HepG2 (cell line): ENCODE measurements around the gene SYCE1. TPM values are rescaled to one million over a fixed set of nuclear protein-coding genes. Genes with fewer than 3 reads are reported as not detected.

ENCODE experiments used
- ATAC-seq: fragments of 200-7000 bp; cut with Tn5 transposase; 3 replicates; pipeline ENCODE4 v1.9.1; 2020; ENCODE audit warnings: mild to moderate bottlenecking, moderate library complexity
- BruUV-seq: library from RNA; stranded (reverse); fragments of 400-500 nt; replicated peaks from 2 replicates; lab custom pipeline; 2021; lab: Mats Ljungman, UMichigan
- CTCF ChIA-PET: fragments of 300-600 bp; formaldehyde crosslinking; extraction: SDS; loops from one replicate; lab custom pipeline; 2021; ENCODE audit warnings: low total read pairs, inconsistent platforms, low intra/inter-chr PET ratio; lab: Yijun Ruan, JAX
- POLR2A ChIA-PET: fragments of 350-600 bp; sonication (Branson Sonifier 250); formaldehyde crosslinking; loops from one replicate; lab custom pipeline; 2020; ENCODE audit warnings: antibody characterized with exemption, inconsistent platforms; lab: Yijun Ruan, JAX
- DNase-seq: peaks from one replicate; pipeline ENCODE4 v3.0.0-alpha.2; 2015; ENCODE audit warnings: low spot score
- FAIRE-seq: peaks from 3 replicates; lab custom pipeline; 2011; peaks lifted over from hg19 to GRCh38; lab: Jason Lieb, UNC
- H2AFZ ChIP-seq: one replicate; pipeline ENCODE4 v1.6.1; 2011; ENCODE audit warnings: low read length, inconsistent platforms
- H3K27ac ChIP-seq: fragments of 300-600 bp; 3 replicates; pipeline ENCODE4 v1.8.0; 2011; ENCODE audit warnings: mixed run types, mild to moderate bottlenecking, mixed read lengths, low read length, inconsistent platforms; ENCODE audit not compliant: insufficient read depth; ENCODE audit errors: extremely low read length
- H3K27me3 ChIP-seq, 2 experiments: fragments of 200-600 bp in 1 of 2; 2 replicates in 1 of 2; 3 replicates in 1 of 2; pipeline versions ENCODE4 v1.6.0 to v1.8.0; 2011; ENCODE audit warnings: low read length in 2 of 2, mild to moderate bottlenecking in 2 of 2, moderate library complexity in 2 of 2, inconsistent platforms in 1 of 2; ENCODE audit not compliant: insufficient read depth in 2 of 2, control insufficient read depth in 1 of 2
- H3K36me3 ChIP-seq, 2 experiments: fragments of 200-600 bp in 1 of 2; replicated peaks in 1 of 2; 2 replicates in 1 of 2; 3 replicates in 1 of 2; pipeline versions ENCODE4 v1.5.1 to v1.8.0; 2011; ENCODE audit warnings: low read length in 2 of 2, inconsistent platforms in 1 of 2; ENCODE audit not compliant: insufficient read depth in 2 of 2, control insufficient read depth in 1 of 2
- H3K4me1 ChIP-seq: 2 replicates; pipeline ENCODE4 v1.5.1; 2012; ENCODE audit warnings: low read length, inconsistent platforms; ENCODE audit not compliant: insufficient read depth
- H3K4me2 ChIP-seq: 2 replicates; pipeline ENCODE4 v1.6.0; 2011; ENCODE audit warnings: low read depth, low read length, inconsistent platforms
- H3K4me3 ChIP-seq, 3 experiments: fragments of 200-600 bp in 1 of 3; sonication (generic), shearing (Covaris generic) in 1 of 3; replicated peaks in 1 of 3; 2 replicates each; pipeline ENCODE4 v1.5.1; 2011 to 2016; ENCODE audit warnings: low read length in 3 of 3, inconsistent platforms in 2 of 3, low read depth in 2 of 3, mild to moderate bottlenecking in 2 of 3, control low read depth in 1 of 3, mixed read lengths in 1 of 3; ENCODE audit not compliant: insufficient read depth in 1 of 3
- H3K79me2 ChIP-seq: one replicate; pipeline ENCODE4 v1.6.1; 2011; ENCODE audit warnings: low read length, inconsistent platforms; ENCODE audit not compliant: insufficient read depth
- H3K9ac ChIP-seq: 2 replicates; pipeline ENCODE4 v1.6.0; 2011; ENCODE audit warnings: mild to moderate bottlenecking, low read depth, low read length, inconsistent platforms; ENCODE audit not compliant: insufficient read depth
- H3K9me3 ChIP-seq: 2 replicates; pipeline ENCODE4 v1.5.1; 2012; ENCODE audit warnings: mild to moderate bottlenecking, low read length
- H4K20me1 ChIP-seq: 2 replicates; pipeline ENCODE4 v1.6.0; 2011; ENCODE audit warnings: inconsistent platforms, mild to moderate bottlenecking, low read length, moderate library complexity; ENCODE audit not compliant: insufficient read depth
- CBFB ChIP-seq: sonication (generic); formaldehyde crosslinking; IDR thresholded peaks from 2 replicates; pipeline ENCODE4 v1.4.0; 2020; ENCODE audit warnings: missing genetic modification reagents
- ERF ChIP-seq: IDR thresholded peaks from 2 replicates; pipeline ENCODE4 v1.6.1; 2018; ENCODE audit warnings: missing biosample characterization, missing genetic modification reagents
- GMEB2 ChIP-seq: IDR thresholded peaks from 2 replicates; pipeline ENCODE4 v1.6.1; 2016; ENCODE audit warnings: missing biosample characterization, missing genetic modification reagents, low read depth
- HOXA3 ChIP-seq: sonication (generic); formaldehyde crosslinking; IDR thresholded peaks from 2 replicates; pipeline ENCODE4 v1.5.0; 2020; ENCODE audit warnings: missing genetic modification reagents
- IKZF4 ChIP-seq: sonication (generic); formaldehyde crosslinking; IDR thresholded peaks from 2 replicates; pipeline ENCODE4 v1.5.1; 2020; ENCODE audit warnings: borderline replicate concordance, mild to moderate bottlenecking, low read depth, missing genetic modification reagents; ENCODE audit errors: not compliant biosample characterization
- ISX ChIP-seq: sonication (generic); formaldehyde crosslinking; conservative IDR thresholded peaks from 2 replicates; pipeline ENCODE4 v1.5.0; 2020; ENCODE audit warnings: missing genetic modification reagents
- MED13 ChIP-seq: sonication (generic); formaldehyde crosslinking; IDR thresholded peaks from 2 replicates; pipeline ENCODE4 v1.5.0; 2020; ENCODE audit warnings: missing genetic modification reagents
- NCOA2 ChIP-seq: sonication (generic); formaldehyde crosslinking; IDR thresholded peaks from 2 replicates; pipeline ENCODE4 v1.8.0; 2022; ENCODE audit warnings: inconsistent platforms
- POGZ ChIP-seq: sonication (generic); formaldehyde crosslinking; IDR thresholded peaks from 2 replicates; pipeline ENCODE4 v1.4.0; 2020; ENCODE audit warnings: mild to moderate bottlenecking, missing genetic modification reagents
- PRMT3 ChIP-seq: sonication (generic); formaldehyde crosslinking; IDR thresholded peaks from 2 replicates; pipeline ENCODE4 v1.8.1; 2022; ENCODE audit warnings: low read depth, mild to moderate bottlenecking, moderate library complexity, missing genetic modification reagents, borderline replicate concordance
- SP140L ChIP-seq: sonication (generic); formaldehyde crosslinking; IDR thresholded peaks from 2 replicates; pipeline ENCODE4 v1.4.0; 2020; ENCODE audit warnings: missing genetic modification reagents, borderline replicate concordance
- ZFP62 ChIP-seq: sonication (generic); formaldehyde crosslinking; IDR thresholded peaks from 2 replicates; pipeline ENCODE4 v1.4.0; 2020; ENCODE audit warnings: missing genetic modification reagents
- ZFX ChIP-seq: sonication (generic); formaldehyde crosslinking; IDR thresholded peaks from 2 replicates; pipeline ENCODE4 v1.4.0; 2020; ENCODE audit warnings: mild to moderate bottlenecking, low read depth, missing genetic modification reagents, moderate library complexity
- ZNF468 ChIP-seq: sonication (generic); formaldehyde crosslinking; IDR thresholded peaks from 2 replicates; pipeline ENCODE4 v1.8.0; 2022; ENCODE audit warnings: mild to moderate bottlenecking, moderate library complexity, missing genetic modification reagents
- ZNF513 ChIP-seq: sonication (generic); formaldehyde crosslinking; conservative IDR thresholded peaks from 2 replicates; pipeline ENCODE4 v1.5.0; 2020; ENCODE audit warnings: missing genetic modification reagents
- ZNF563 ChIP-seq: sonication (generic); formaldehyde crosslinking; IDR thresholded peaks from 2 replicates; pipeline ENCODE4 v1.8.0; 2022; ENCODE audit warnings: mild to moderate bottlenecking, moderate library complexity, missing genetic modification reagents
- ZNF597 ChIP-seq: sonication (generic); formaldehyde crosslinking; IDR thresholded peaks from 2 replicates; pipeline ENCODE4 v1.5.0; 2020; ENCODE audit warnings: missing genetic modification reagents
- ZNF691 ChIP-seq: sonication (generic); formaldehyde crosslinking; IDR thresholded peaks from 2 replicates; pipeline ENCODE4 v1.4.0; 2020; ENCODE audit warnings: missing genetic modification reagents, low read depth, mild to moderate bottlenecking, borderline replicate concordance
- ZNF773 ChIP-seq: sonication (generic); formaldehyde crosslinking; IDR thresholded peaks from 2 replicates; pipeline ENCODE4 v1.4.0; 2020; ENCODE audit warnings: missing genetic modification reagents, borderline replicate concordance
- WGBS: methylation state at CpG from one replicate; pipeline ENCODE4 v1.1.6; 2017; ENCODE audit warnings: low lambda C conversion rate; 5-methylcytosine and 5-hydroxymethylcytosine counted together
- in situ Hi-C: cut with HindIII; loops from 2 replicates; pipeline ENCODE4 v1.10.0; 2017; ENCODE audit warnings: low pct_unique_long_range_greater_than_20kb; ENCODE audit not compliant: extremely low pct_ligation_motif_present
- intact Hi-C: fragments of 100-400 bp; cut with micrococcal nuclease; formaldehyde crosslinking; loops from one replicate; pipeline ENCODE4 v1.10.0; 2022; ENCODE audit not compliant: unreplicated experiment
- polyA plus RNA-seq, 8 experiments: library from polyadenylated mRNA; depleted of rRNA in 3 of 8; stranded (reverse) in 7 of 8; unstranded in 1 of 8; fragments of >200 nt; fragmentation: Illumina TruSeq in 4 of 8; extraction: Trizol in 4 of 8; gene quantifications; 2 replicates each; pipeline versions ENCODE4 v1.2.1 to v1.2.3, GENCODE V29; 2011 to 2016; ENCODE audit warnings: low read depth in 4 of 8, missing spikeins in 1 of 8, mixed read lengths in 1 of 8; ENCODE audit not compliant: insufficient read depth in 1 of 8
- total RNA-seq, 5 experiments: library from RNA; depleted of rRNA; stranded (reverse); fragments of >200 nt; fragmentation: Illumina TruSeq; extraction: Trizol; gene quantifications; 2 replicates each; pipeline ENCODE4 v1.2.3, GENCODE V29; 2016; ENCODE audit warnings: low read depth in 1 of 5

Gene SYCE1
- total and polyA plus RNA-seq, 2 of the 13 experiments (the other 11 are each of a cell fraction or from before 2014, with no cell fraction given): not detected

- TF ChIP-seq POGZ (CRISPR knock-in tag): no peak
- no peak for TF ChIP-seq ZNF563 (CRISPR knock-in tag)
- no peak for TF ChIP-seq ZNF597 (CRISPR knock-in tag)
- no peak for TF ChIP-seq ZNF773 (CRISPR knock-in tag)
- TF ChIP-seq GMEB2 (CRISPR knock-in tag): no peak
Measured at GRCh38 chr10:133536198-133536597, 29.2 kb downstream of the SYCE1 start (continued).

- no peaks in the 10 kb centered on the region for H3K36me3 ChIP-seq
- H4K20me1 ChIP-seq: no peaks in the 10 kb centered on the region
- ATAC-seq (no peak), FAIRE-seq (no peak), DNase-seq (no peak)
- H3K79me2 ChIP-seq: no peaks in the 10 kb centered on the region
- H3K4me3 ChIP-seq: no peak overlapping the region
- in situ Hi-C loops: no loop called here
- H3K4me2 ChIP-seq: no peak overlapping the region
- H3K27ac ChIP-seq: no peak overlapping the region
- POLR2A ChIA-PET: no interaction called here
- H3K4me1 ChIP-seq: no peaks in the 10 kb centered on the region
- peaks cover 2 to 36% of the 10 kb centered on the region in 2 experiments; a peak in 4 of 5 replicates for H3K27me3 ChIP-seq
- H3K9me3 ChIP-seq: no peaks in the 10 kb centered on the region
- CTCF ChIA-PET: no interaction called here
- intact Hi-C loops: no loop called here
- WGBS: 29% methylated on average over 3 of the region's 7 CpGs
- BruUV-seq: no TSS peak
- no peak overlapping the region for H3K9ac ChIP-seq
- no peak overlapping the region for H2AFZ ChIP-seq
- no peak for TF ChIP-seq SP140L (CRISPR knock-in tag)
- TF ChIP-seq ZNF691 (CRISPR knock-in tag): no peak
- TF ChIP-seq ZNF468: no peak
- TF ChIP-seq NCOA2 (CRISPR knock-in tag): no peak
- TF ChIP-seq CBFB (CRISPR knock-in tag): no peak
- no peak for TF ChIP-seq MED13 (CRISPR knock-in tag)
- no peak for TF ChIP-seq ZFP62 (CRISPR knock-in tag)
- no peak for TF ChIP-seq ZFX (CRISPR knock-in tag)
- TF ChIP-seq IKZF4 (CRISPR knock-in tag): no peak
- no peak for TF ChIP-seq ERF (CRISPR knock-in tag)
- TF ChIP-seq ZNF513 (CRISPR knock-in tag): no peak
- TF ChIP-seq PRMT3 (CRISPR knock-in tag): no peak
- TF ChIP-seq ISX: no peak
- no peak for TF ChIP-seq HOXA3 (CRISPR knock-in tag)
Measured at GRCh38 chr10:133534417-133534816, 31.0 kb downstream of the SYCE1 start.
